ENCODE results near the gene YPEL2. TPM values are rescaled to one million over a fixed set of nuclear protein-coding genes. Genes with fewer than 3 reads are reported as not detected.

YPEL2 gene
- total and polyA plus RNA-seq, 7 experiments from 2014 or later = 10.6 to 52.0 (median 38.4) TPM

Small RNA genes lying within 50 kb of the gene (microRNA-seq; reads per million reads assigned to microRNA genes)
- not detected for gene MIR4729 (ENCODE audit: borderline microRNAs expressed)

Other genes with a start within 250 kb of the YPEL2 start
- gene TRIM37, start 224.8 kb upstream of the YPEL2 start, total RNA-seq = 10 to 100 TPM; 13.1 to 25.2 (median 22.4) TPM
- 1 to 10 TPM; 6.7 to 8.6 TPM for gene TRIM37, start 224.8 kb upstream of the YPEL2 start, polyA plus RNA-seq
- gene SKA2, start 176.5 kb upstream of the YPEL2 start, total RNA-seq = 10 to 100 TPM; 11.0 to 58.1 (median 13.5) TPM
- 10 to 100 TPM; 40.4 to 48.7 TPM for gene SKA2, start 176.5 kb upstream of the YPEL2 start, polyA plus RNA-seq
- gene PRR11, start 175.9 kb upstream of the YPEL2 start, total RNA-seq = 10 to 100 TPM in 1 of 5 experiments, 1 to 10 TPM in 1, under 1 TPM in 3; 0.61 to 41.9 (median 1.00) TPM
- gene PRR11, start 175.9 kb upstream of the YPEL2 start, polyA plus RNA-seq = under 1 TPM; 0.07 to 0.55 TPM
- 10 to 100 TPM in 4 of 5 experiments, 1 to 10 TPM in 1; 8.3 to 21.9 (median 19.2) TPM for gene SMG8, start 121.6 kb upstream of the YPEL2 start, total RNA-seq
- 10 to 100 TPM; 14.8 to 19.1 TPM for gene SMG8, start 121.6 kb upstream of the YPEL2 start, polyA plus RNA-seq
- gene GDPD1, start 111.1 kb upstream of the YPEL2 start, total RNA-seq = 1 to 10 TPM; 2.4 to 6.0 (median 3.8) TPM
- gene GDPD1, start 111.1 kb upstream of the YPEL2 start, polyA plus RNA-seq = 1 to 10 TPM in 1 of 2 donors, under 1 TPM in 1; 0.85 to 5.2 TPM
- gene DHX40, start 234.0 kb downstream of the YPEL2 start, total RNA-seq = 10 to 100 TPM; 21.3 to 44.9 (median 29.4) TPM
- gene DHX40, start 234.0 kb downstream of the YPEL2 start, polyA plus RNA-seq = 10 to 100 TPM; 27.1 to 27.7 TPM